Memory B cell (primary cell): ENCODE data around the gene ZNRF3.

ENCODE experiments used
- ATAC-seq: fragments of 150-1000 bp; cut with Tn5 transposase; 2 replicates; pipeline ENCODE4 v1.10.0; 2021; ENCODE audit warnings: low read depth, mild to moderate bottlenecking, moderate library complexity
- DNase-seq, 2 donors: peaks; one replicate each; pipeline ENCODE4 v3.0.0; 2022; ENCODE audit warnings: low spot score in 2 of 2
- H3K27ac Mint-ChIP-seq: one replicate; pipeline ENCODE4 v1.8.0; 2022; ENCODE audit warnings: mild to moderate bottlenecking, moderate library complexity, mixed read lengths
- H3K27me3 Mint-ChIP-seq: one replicate; pipeline ENCODE4 v1.8.0; 2022; ENCODE audit warnings: mixed read lengths
- H3K36me3 Mint-ChIP-seq: one replicate; pipeline ENCODE4 v1.8.0; 2022; ENCODE audit warnings: mild to moderate bottlenecking, mixed read lengths
- H3K4me1 Mint-ChIP-seq: one replicate; pipeline ENCODE4 v1.8.0; 2022; ENCODE audit warnings: mixed read lengths
- H3K4me3 Mint-ChIP-seq: one replicate; pipeline ENCODE4 v1.8.0; 2022; ENCODE audit warnings: mild to moderate bottlenecking, moderate library complexity, mixed read lengths
- H3K9me3 Mint-ChIP-seq: one replicate; pipeline ENCODE4 v1.8.0; 2022; ENCODE audit warnings: mixed read lengths

The ZNRF3 gene

GRCh38 chr22:28978158-28978557 is 94.8 kb downstream of the ZNRF3 start:
- DNase-seq: no peak
- peaks cover 9% of the 10 kb centered on the region for H3K27me3 Mint-ChIP-seq
- no peaks in the 10 kb centered on the region for H3K4me1 Mint-ChIP-seq

GRCh38 chr22:28978863-28979796 is 95.8 kb downstream of the ZNRF3 start:
- no peaks in the 10 kb centered on the region for H3K4me1 Mint-ChIP-seq
- H3K27ac Mint-ChIP-seq: no peak overlapping the region
- no peak for DNase-seq
- H3K36me3 Mint-ChIP-seq: no peaks in the 10 kb centered on the region
- no peak for ATAC-seq
- no peaks in the 10 kb centered on the region for H3K9me3 Mint-ChIP-seq
- H3K4me3 Mint-ChIP-seq: no peak overlapping the region
- peaks cover 12% of the 10 kb centered on the region for H3K27me3 Mint-ChIP-seq

More at GRCh38 chr22:28978158-28978557, 94.8 kb downstream of the ZNRF3 start:
- Mint-ChIP-seq H3K27ac (no peak overlapping the region), H3K36me3 (no peaks in the 10 kb centered on the region), H3K4me3 (no peak overlapping the region), H3K9me3 (no peaks in the 10 kb centered on the region)
- ATAC-seq: no peak

- Mint-ChIP-seq H3K9me3 (peaks cover 3% of the 10 kb centered on the region), H3K4me1 (no peaks in the 10 kb centered on the region), H3K4me3 (no peak overlapping the region), H3K36me3 (no peaks in the 10 kb centered on the region), H3K27ac (no peak overlapping the region), H3K27me3 (peaks cover 15% of the 10 kb centered on the region)
- ATAC-seq: no peak
- no peak for DNase-seq
Observed at GRCh38 chr22:28980326-28980725, 97.0 kb downstream of the ZNRF3 start.

- Mint-ChIP-seq H3K27ac (no peak overlapping the region), H3K4me3 (no peak overlapping the region), H3K36me3 (no peaks in the 10 kb centered on the region), H3K9me3 (peaks cover 7% of the 10 kb centered on the region), H3K4me1 (no peaks in the 10 kb centered on the region), H3K27me3 (peaks cover 13% of the 10 kb centered on the region)
- DNase-seq: no peak
- no peak for ATAC-seq
Observed at GRCh38 chr22:28981818-28982499, 98.6 kb downstream of the ZNRF3 start.

GRCh38 chr22:28983190-28983589 is 99.8 kb downstream of the ZNRF3 start:
- Mint-ChIP-seq H3K27ac (no peak overlapping the region), H3K36me3 (no peaks in the 10 kb centered on the region), H3K4me1 (no peaks in the 10 kb centered on the region), H3K9me3 (peaks cover 7% of the 10 kb centered on the region), H3K27me3 (peaks cover 13% of the 10 kb centered on the region), H3K4me3 (no peak overlapping the region)
- DNase-seq (no peak), ATAC-seq (no peak)

GRCh38 chr22:28983788-28984441 is 100.5 kb downstream of the ZNRF3 start:
- H3K27ac Mint-ChIP-seq: no peak overlapping the region
- no peak for DNase-seq
- H3K27me3 Mint-ChIP-seq: peaks cover 10% of the 10 kb centered on the region
- no peak overlapping the region for H3K4me3 Mint-ChIP-seq
- no peaks in the 10 kb centered on the region for H3K4me1 Mint-ChIP-seq
- H3K36me3 Mint-ChIP-seq: no peaks in the 10 kb centered on the region
- no peak for ATAC-seq
- peaks cover 7% of the 10 kb centered on the region for H3K9me3 Mint-ChIP-seq

GRCh38 chr22:28984482-28985158 is 101.2 kb downstream of the ZNRF3 start:
- H3K36me3 Mint-ChIP-seq: no peaks in the 10 kb centered on the region
- no peaks in the 10 kb centered on the region for H3K4me1 Mint-ChIP-seq
- H3K4me3 Mint-ChIP-seq: no peak overlapping the region
- DNase-seq (no peak), ATAC-seq (no peak)
- H3K27me3 Mint-ChIP-seq: peaks cover 8% of the 10 kb centered on the region
- peaks cover 7% of the 10 kb centered on the region for H3K9me3 Mint-ChIP-seq
- H3K27ac Mint-ChIP-seq: no peak overlapping the region

- peaks cover 7% of the 10 kb centered on the region for H3K9me3 Mint-ChIP-seq
- ATAC-seq (no peak), DNase-seq (no peak)
- no peak overlapping the region for H3K4me3 Mint-ChIP-seq
- H3K4me1 Mint-ChIP-seq: no peaks in the 10 kb centered on the region
- H3K27ac Mint-ChIP-seq: no peak overlapping the region
- H3K27me3 Mint-ChIP-seq: peaks cover 6% of the 10 kb centered on the region
- H3K36me3 Mint-ChIP-seq: no peaks in the 10 kb centered on the region
Observed at GRCh38 chr22:28985581-28986290, 102.4 kb downstream of the ZNRF3 start.

GRCh38 chr22:28986366-28986765 is 103.0 kb downstream of the ZNRF3 start:
- H3K27me3 Mint-ChIP-seq: peaks cover 6% of the 10 kb centered on the region
- no peaks in the 10 kb centered on the region for H3K4me1 Mint-ChIP-seq
- no peak overlapping the region for H3K4me3 Mint-ChIP-seq
- peaks cover 7% of the 10 kb centered on the region for H3K9me3 Mint-ChIP-seq
- no peak overlapping the region for H3K27ac Mint-ChIP-seq
- no peak for ATAC-seq
- no peak for DNase-seq
- H3K36me3 Mint-ChIP-seq: no peaks in the 10 kb centered on the region

- H3K9me3 Mint-ChIP-seq: peaks cover 7% of the 10 kb centered on the region
- no peak overlapping the region for H3K27ac Mint-ChIP-seq
- peaks cover 5% of the 10 kb centered on the region for H3K27me3 Mint-ChIP-seq
- no peak overlapping the region for H3K4me3 Mint-ChIP-seq
- ATAC-seq (no peak), DNase-seq (no peak)
- peaks cover 1% of the 10 kb centered on the region for H3K36me3 Mint-ChIP-seq
- no peaks in the 10 kb centered on the region for H3K4me1 Mint-ChIP-seq
Observed at GRCh38 chr22:28988457-28988856, 105.1 kb downstream of the ZNRF3 start.

GRCh38 chr22:28989035-28989464 is 105.7 kb downstream of the ZNRF3 start:
- DNase-seq (no peak), ATAC-seq (no peak)
- Mint-ChIP-seq H3K27ac (no peak overlapping the region), H3K4me3 (no peak overlapping the region), H3K27me3 (peaks cover 4% of the 10 kb centered on the region), H3K36me3 (peaks cover 1% of the 10 kb centered on the region), H3K9me3 (peaks cover 7% of the 10 kb centered on the region), H3K4me1 (no peaks in the 10 kb centered on the region)

- Mint-ChIP-seq H3K27me3 (peaks cover 4% of the 10 kb centered on the region), H3K9me3 (peaks cover 7% of the 10 kb centered on the region), H3K4me1 (no peaks in the 10 kb centered on the region), H3K4me3 (no peak overlapping the region), H3K36me3 (peaks cover 1% of the 10 kb centered on the region), H3K27ac (no peak overlapping the region)
- DNase-seq (no peak), ATAC-seq (no peak)
Observed at GRCh38 chr22:28989484-28989883, 106.1 kb downstream of the ZNRF3 start.

- ATAC-seq: no peak
- Mint-ChIP-seq H3K36me3 (peaks cover 1% of the 10 kb centered on the region), H3K9me3 (peaks cover 7% of the 10 kb centered on the region), H3K4me3 (no peak overlapping the region), H3K27ac (no peak overlapping the region), H3K27me3 (peaks cover 4% of the 10 kb centered on the region), H3K4me1 (no peaks in the 10 kb centered on the region)
- DNase-seq: no peak
Observed at GRCh38 chr22:28989912-28990311, 106.5 kb downstream of the ZNRF3 start.
